ENCODE measurements around the gene CNTN2. TPM values are rescaled to one million over a fixed set of nuclear protein-coding genes. Genes with fewer than 3 reads are reported as not detected.
A peak's percentile ranks its signal among the peaks of the same experiment; 100 is the strongest.

The CNTN2 gene
- total and polyA plus RNA-seq, 2 of the 8 experiments (the other 6 are each of a cell fraction or from before 2014, with no cell fraction given), result 1.2 to 3.9 TPM

- TF ChIP-seq GTF2F1 (IDR thresholded peaks at IDR 0.05; ENCODE audit: borderline replicate concordance, low read depth, low read length) (no peak), NANOG (IDR thresholded peaks at IDR 0.05; ENCODE audit: insufficient read depth, low read depth, low read length, poor library complexity, severe bottlenecking) (no peak), BRCA1 (IDR thresholded peaks at IDR 0.05; ENCODE audit: low read depth, low read length) (no peak), CEBPB (IDR thresholded peaks at IDR 0.05; ENCODE audit: low read depth, low read length) (no peak), KDM4A (IDR thresholded peaks at IDR 0.05; ENCODE audit: low read depth, low read length, severe bottlenecking) (peak; percentile 29), E2F6 (IDR thresholded peaks at IDR 0.05) (no peak; the same call in 1 of the 2 replicates), POLR2A (IDR thresholded peaks at IDR 0.05; ENCODE audit: control extremely low read depth in 1 of 2, low read depth in 2 of 2, low read length in 2 of 2) (no peak), SP1 (IDR thresholded peaks at IDR 0.05; ENCODE audit: low read depth, low read length) (no peak), EP300 (IDR thresholded peaks at IDR 0.05; ENCODE audit: borderline replicate concordance in 1 of 2, low read depth in 2 of 2, low read length in 2 of 2) (no peak), MAX (IDR thresholded peaks at IDR 0.05) (0 out of 2 replicates have a peak, but pooled peaks have one; percentile 6), SAP30 (IDR thresholded peaks at IDR 0.05; ENCODE audit: insufficient read depth, insufficient replicate concordance, low read length) (no peak), RFX5 (IDR thresholded peaks at IDR 0.05; ENCODE audit: borderline replicate concordance, low read depth, low read length) (no peak)
These were observed at the start of gene CNTN2 (continued) for GRCh38 chr1:205042911-205043806.

All from H1 (cell line).